KOPT-K1 (cell line): ENCODE data around the gene MED12L.

Source experiments
- H3K27ac ChIP-seq: fragments of 200-600 bp; sonication (generic); 2 replicates; pipeline ENCODE4 v1.5.1; 2016; ENCODE audit warnings: antibody characterized with exemption, mild to moderate bottlenecking, low read depth, low read length; ENCODE audit not compliant: poor library complexity, severe bottlenecking
- H3K36me3 ChIP-seq: fragments of 200-600 bp; sonication (generic); 2 replicates; pipeline ENCODE4 v1.5.1; 2017; ENCODE audit warnings: antibody characterized with exemption, mild to moderate bottlenecking, low read length, moderate library complexity; ENCODE audit not compliant: insufficient read depth
- H3K9me3 ChIP-seq: fragments of 200-600 bp; sonication (generic); 2 replicates; pipeline ENCODE4 v1.5.1; 2017; ENCODE audit warnings: antibody characterized with exemption, low read length, mild to moderate bottlenecking; ENCODE audit not compliant: insufficient read depth, poor library complexity, severe bottlenecking

The MED12L gene

GRCh38 chr3:151479452-151479851 lies 394.0 kb downstream of the MED12L start:
- peaks cover 12% of the 10 kb centered on the region for H3K9me3 ChIP-seq
- H3K27ac ChIP-seq, result no peak overlapping the region
- H3K36me3 ChIP-seq, result no peaks in the 10 kb centered on the region

GRCh38 chr3:151480492-151480891 lies 395.0 kb downstream of the MED12L start:
- Histone ChIP-seq H3K27ac (no peak overlapping the region), H3K36me3 (no peaks in the 10 kb centered on the region), H3K9me3 (peaks cover 12% of the 10 kb centered on the region)

GRCh38 chr3:151483488-151483887 lies 398.0 kb downstream of the MED12L start:
- Histone ChIP-seq H3K27ac (no peak overlapping the region), H3K9me3 (peaks cover 12% of the 10 kb centered on the region), H3K36me3 (no peaks in the 10 kb centered on the region)

- H3K9me3 ChIP-seq, result peaks cover 12% of the 10 kb centered on the region
- no peaks in the 10 kb centered on the region for H3K36me3 ChIP-seq
- no peak overlapping the region for H3K27ac ChIP-seq
These were observed 398.6 kb downstream of the MED12L start for GRCh38 chr3:151483961-151484520.
